H9 (cell line): ENCODE data around the gene EFCAB14. TPM values are rescaled to one million over a fixed set of nuclear protein-coding genes. Genes with fewer than 3 reads are reported as not detected.

ENCODE experiments used
- DNase-seq: peaks from one replicate; pipeline ENCODE4 v3.0.0-alpha.2; 2017
- H2AFZ ChIP-seq: one replicate; pipeline ENCODE4 v1.6.1; 2013; ENCODE audit warnings: mild to moderate bottlenecking, low read length, control low read depth, moderate library complexity
- H2AK5ac ChIP-seq: 2 replicates; pipeline ENCODE4 v1.6.1; 2013; ENCODE audit warnings: low read length, control low read depth, mixed read lengths; ENCODE audit not compliant: insufficient read length
- H2BK120ac ChIP-seq: one replicate; pipeline ENCODE4 v1.6.1; 2013; ENCODE audit warnings: low read depth, mild to moderate bottlenecking, low read length, control low read depth, inconsistent platforms; ENCODE audit not compliant: poor library complexity, severe bottlenecking
- H2BK12ac ChIP-seq: 2 replicates; pipeline ENCODE4 v1.6.1; 2013; ENCODE audit warnings: low read length, control low read depth, mixed read lengths, low read depth; ENCODE audit not compliant: insufficient read length
- H2BK15ac ChIP-seq: 2 replicates; pipeline ENCODE4 v1.6.1; 2013; ENCODE audit warnings: low read depth, low read length, control low read depth
- H2BK20ac ChIP-seq: one replicate; pipeline ENCODE4 v1.6.1; 2013; ENCODE audit warnings: low read depth, mild to moderate bottlenecking, low read length, control low read depth, inconsistent platforms; ENCODE audit not compliant: poor library complexity, severe bottlenecking
- H2BK5ac ChIP-seq: 2 replicates; pipeline ENCODE4 v1.6.1; 2013; ENCODE audit warnings: low read length, control low read depth, mixed read lengths; ENCODE audit not compliant: insufficient read length
- H3K14ac ChIP-seq: 2 replicates; pipeline ENCODE4 v1.6.1; 2013; ENCODE audit warnings: low read length, control low read depth; ENCODE audit not compliant: insufficient read depth
- H3K18ac ChIP-seq: 2 replicates; pipeline ENCODE4 v1.6.1; 2013; ENCODE audit warnings: low read depth, mild to moderate bottlenecking, mixed read lengths, low read length, control low read depth; ENCODE audit not compliant: insufficient read length
- H3K23ac ChIP-seq: 2 replicates; pipeline ENCODE4 v1.6.1; 2013; ENCODE audit warnings: low read length, control low read depth, mixed read lengths, low read depth; ENCODE audit not compliant: insufficient read length
- H3K23me2 ChIP-seq: 2 replicates; pipeline ENCODE4 v1.6.1; 2013; ENCODE audit warnings: low read depth, mild to moderate bottlenecking, mixed read lengths, low read length, control low read depth; ENCODE audit not compliant: insufficient read length, poor library complexity, severe bottlenecking
- H3K27ac ChIP-seq: 2 replicates; pipeline ENCODE4 v1.5.1; 2013; ENCODE audit warnings: low read length, control low read depth, mixed read lengths, low read depth; ENCODE audit not compliant: insufficient read length
- H3K27me3 ChIP-seq: 2 replicates; pipeline ENCODE4 v1.6.1; 2013; ENCODE audit warnings: low read length, control low read depth, inconsistent platforms; ENCODE audit not compliant: insufficient read depth
- H3K4ac ChIP-seq: 2 replicates; pipeline ENCODE4 v1.6.1; 2013; ENCODE audit warnings: low read depth, mild to moderate bottlenecking, control low read depth, inconsistent platforms, low read length, moderate library complexity
- H3K4me1 ChIP-seq: 2 replicates; pipeline ENCODE4 v1.6.1; 2013; ENCODE audit warnings: low read length, control low read depth, inconsistent platforms; ENCODE audit not compliant: insufficient read depth
- H3K4me2 ChIP-seq: 2 replicates; pipeline ENCODE4 v1.6.1; 2013; ENCODE audit warnings: low read length, control low read depth, mixed read lengths; ENCODE audit not compliant: insufficient read length, insufficient read depth
- H3K56ac ChIP-seq: 2 replicates; pipeline ENCODE4 v1.6.1; 2013; ENCODE audit warnings: low read depth, mild to moderate bottlenecking, mixed read lengths, low read length, control low read depth; ENCODE audit not compliant: insufficient read length
- H3K79me1 ChIP-seq: 2 replicates; pipeline ENCODE4 v1.6.1; 2013; ENCODE audit warnings: low read depth, mild to moderate bottlenecking, moderate library complexity, low read length, control low read depth, inconsistent platforms; ENCODE audit not compliant: insufficient read depth, poor library complexity, severe bottlenecking
- H3K79me2 ChIP-seq: 2 replicates; pipeline ENCODE4 v1.6.1; 2013; ENCODE audit warnings: low read length, control low read depth, inconsistent platforms; ENCODE audit not compliant: insufficient read depth
- H3K9ac ChIP-seq: 2 replicates; pipeline ENCODE4 v1.6.1; 2013; ENCODE audit warnings: low read length, control low read depth, mixed read lengths; ENCODE audit not compliant: insufficient read length; ENCODE audit errors: extremely low read depth
- H3K9me3 ChIP-seq: one replicate; pipeline ENCODE4 v1.6.1; 2013; ENCODE audit warnings: low read depth, low read length, inconsistent platforms; ENCODE audit not compliant: control insufficient read depth
- H3T11ph ChIP-seq: one replicate; pipeline ENCODE4 v1.6.1; 2013; ENCODE audit warnings: mild to moderate bottlenecking, low read length, control low read depth, inconsistent platforms
- H4K20me1 ChIP-seq: one replicate; pipeline ENCODE4 v1.6.1; 2013; ENCODE audit not compliant: control insufficient read depth, insufficient read length, insufficient read depth
- H4K5ac ChIP-seq: 2 replicates; pipeline ENCODE4 v1.6.1; 2013; ENCODE audit warnings: low read depth, mild to moderate bottlenecking, mixed read lengths, low read length, control low read depth; ENCODE audit not compliant: insufficient read length
- H4K8ac ChIP-seq: replicated peaks from 2 replicates; pipeline ENCODE4 v1.6.1; 2013; ENCODE audit warnings: low read length, control low read depth, mixed read lengths, low read depth; ENCODE audit not compliant: insufficient read length
- H4K91ac ChIP-seq: 2 replicates; pipeline ENCODE4 v1.6.1; 2013; ENCODE audit warnings: low read depth, mild to moderate bottlenecking, moderate library complexity, mixed read lengths, low read length, control low read depth; ENCODE audit not compliant: insufficient read length
- H3K27ac Mint-ChIP-seq, 3 experiments: 2 replicates in 2 of 3; 3 replicates in 1 of 3; pipeline ENCODE4 v1.8.0; 2020 to 2021; ENCODE audit warnings: mixed read lengths in 3 of 3, mild to moderate bottlenecking in 1 of 3, moderate library complexity in 1 of 3
- H3K27me3 Mint-ChIP-seq: 2 replicates; pipeline ENCODE4 v1.8.0; 2021; ENCODE audit warnings: low read depth, mild to moderate bottlenecking, moderate library complexity, mixed read lengths
- H3K36me3 Mint-ChIP-seq, 3 experiments: 2 replicates in 2 of 3; 3 replicates in 1 of 3; pipeline ENCODE4 v1.8.0; 2020 to 2021; ENCODE audit warnings: low read depth in 3 of 3, mixed read lengths in 3 of 3; ENCODE audit not compliant: insufficient read depth in 1 of 3
- H3K4me1 Mint-ChIP-seq, 2 experiments: 2 replicates each; pipeline ENCODE4 v1.8.0; 2020; ENCODE audit warnings: mixed read lengths in 2 of 2
- H3K4me3 Mint-ChIP-seq, 2 experiments: 2 replicates in 1 of 2; 3 replicates in 1 of 2; pipeline ENCODE4 v1.8.0; 2020 to 2021; ENCODE audit warnings: mild to moderate bottlenecking in 2 of 2, mixed read lengths in 2 of 2, moderate library complexity in 1 of 2
- H3K9me3 Mint-ChIP-seq, 2 experiments: 2 replicates in 1 of 2; 3 replicates in 1 of 2; pipeline ENCODE4 v1.8.0; 2020; ENCODE audit warnings: mild to moderate bottlenecking in 2 of 2, mixed read lengths in 2 of 2, moderate library complexity in 1 of 2
- WGBS: extraction: QIAGEN DNeasy Blood & Tissue Kit; methylation state at CpG from one replicate; pipeline ENCODE4 v1.1.7; 2013; ENCODE audit warnings: missing lambda C conversion rate, low lambda C conversion rate, mixed read lengths; ENCODE audit not compliant: insufficient read length; ENCODE audit errors: extremely low coverage; 5-methylcytosine and 5-hydroxymethylcytosine counted together
- total RNA-seq: library from RNA; stranded (reverse); gene quantifications from 2 replicates; pipeline ENCODE4 v1.2.1, GENCODE V29; 2021
- TF ChIP-seq, protein P1 (sequence below): fragments of 200-600 bp; sonication (generic); conservative IDR thresholded peaks from 3 replicates; pipeline ENCODE4 v1.8.0; 2021; ENCODE audit warnings: antibody characterized with exemption, mild to moderate bottlenecking

The EFCAB14 gene
- total RNA-seq, 1 experiment from 2014 or later, result 42.2 TPM

DNA sequence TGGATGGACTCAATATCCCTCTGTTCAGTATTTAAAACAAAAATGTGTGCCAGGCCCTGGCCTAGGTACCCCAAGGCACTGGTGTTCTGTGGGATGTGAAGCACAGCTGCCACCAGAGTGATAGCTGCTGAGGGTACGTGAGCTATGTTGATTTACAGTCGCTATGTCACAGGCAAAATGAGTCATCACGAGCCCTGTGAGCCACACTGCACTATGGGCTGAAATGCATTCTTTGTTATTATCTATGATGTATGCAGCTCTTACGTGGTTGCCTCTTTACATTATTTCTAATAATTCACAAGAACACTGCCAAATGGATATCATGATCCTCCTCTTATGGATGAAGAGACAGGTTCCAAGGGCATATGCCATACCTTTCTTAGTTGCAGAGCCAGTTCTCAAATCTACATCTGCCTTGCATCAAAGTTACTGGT lies 45.1 kb downstream of the EFCAB14 start:
- Histone ChIP-seq H3T11ph (no peak overlapping the region), H3K79me1 (no peaks in the 10 kb centered on the region), H3K79me2 (no peaks in the 10 kb centered on the region), H3K9ac (no peak overlapping the region), H3K14ac (no peak overlapping the region), H4K91ac (no peak overlapping the region), H3K23me2 (no peaks in the 10 kb centered on the region), H2AK5ac (no peak overlapping the region), H2BK15ac (no peak overlapping the region), H3K4ac (no peak overlapping the region), H3K23ac (no peak overlapping the region), H4K5ac (no peak overlapping the region), H4K8ac (no peak overlapping the region), H4K20me1 (no peaks in the 10 kb centered on the region), H3K27ac (no peak overlapping the region), H2BK5ac (no peak overlapping the region), H3K4me2 (no peak overlapping the region), H3K27me3 (no peaks in the 10 kb centered on the region), H2BK120ac (no peak overlapping the region), H3K18ac (no peak overlapping the region), H3K9me3 (no peaks in the 10 kb centered on the region), H2AFZ (no peak overlapping the region), H3K56ac (no peak overlapping the region), H2BK12ac (no peak overlapping the region), H2BK20ac (no peak overlapping the region), H3K4me1 (peaks cover 4% of the 10 kb centered on the region; the same call in 1 of the 2 replicates)
- Mint-ChIP-seq H3K27me3 (no peaks in the 10 kb centered on the region), H3K9me3 (no peaks in the 10 kb centered on the region), H3K36me3 (peaks cover 2 to 33% (median 15%) of the 10 kb centered on the region in 3 experiments; a peak in 6 of 7 replicates), H3K27ac (no peak overlapping the region), H3K4me3 (no peak overlapping the region), H3K4me1 (peaks cover 38 to 43% of the 10 kb centered on the region in 2 experiments)
- no CpG with 5 or more reads among the region's 4 CpGs for WGBS
- no peak for DNase-seq
- TF ChIP-seq, protein P1, sequence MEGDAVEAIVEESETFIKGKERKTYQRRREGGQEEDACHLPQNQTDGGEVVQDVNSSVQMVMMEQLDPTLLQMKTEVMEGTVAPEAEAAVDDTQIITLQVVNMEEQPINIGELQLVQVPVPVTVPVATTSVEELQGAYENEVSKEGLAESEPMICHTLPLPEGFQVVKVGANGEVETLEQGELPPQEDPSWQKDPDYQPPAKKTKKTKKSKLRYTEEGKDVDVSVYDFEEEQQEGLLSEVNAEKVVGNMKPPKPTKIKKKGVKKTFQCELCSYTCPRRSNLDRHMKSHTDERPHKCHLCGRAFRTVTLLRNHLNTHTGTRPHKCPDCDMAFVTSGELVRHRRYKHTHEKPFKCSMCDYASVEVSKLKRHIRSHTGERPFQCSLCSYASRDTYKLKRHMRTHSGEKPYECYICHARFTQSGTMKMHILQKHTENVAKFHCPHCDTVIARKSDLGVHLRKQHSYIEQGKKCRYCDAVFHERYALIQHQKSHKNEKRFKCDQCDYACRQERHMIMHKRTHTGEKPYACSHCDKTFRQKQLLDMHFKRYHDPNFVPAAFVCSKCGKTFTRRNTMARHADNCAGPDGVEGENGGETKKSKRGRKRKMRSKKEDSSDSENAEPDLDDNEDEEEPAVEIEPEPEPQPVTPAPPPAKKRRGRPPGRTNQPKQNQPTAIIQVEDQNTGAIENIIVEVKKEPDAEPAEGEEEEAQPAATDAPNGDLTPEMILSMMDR, result no peak
